Esophagus muscularis mucosa (tissue), 4 donors: ENCODE measurements around the gene NTRK2.

Source experiments
- CTCF ChIP-seq, 3 experiments: fragments of 200-600 bp in 2 of 3; fragments of 450-650 bp in 1 of 3; sonication (generic) in 2 of 3; IDR thresholded peaks; one replicate each; pipeline ENCODE4 v1.5.1; 2017 to 2019; ENCODE audit warnings: antibody characterized with exemption in 3 of 3, mild to moderate bottlenecking in 2 of 3, moderate library complexity in 1 of 3
- EP300 ChIP-seq: sonication (generic); formaldehyde crosslinking; IDR thresholded peaks from one replicate; pipeline ENCODE4 v1.6.1; 2017; ENCODE audit warnings: antibody characterized with exemption
- POLR2A ChIP-seq: fragments of 450-650 bp; IDR thresholded peaks from one replicate; pipeline ENCODE4 v1.6.1; 2017; ENCODE audit warnings: antibody characterized with exemption, moderate library complexity, mild to moderate bottlenecking, low read depth
- POLR2AphosphoS5 ChIP-seq, 2 donors: sonication (generic); formaldehyde crosslinking; IDR thresholded peaks; one replicate each; pipeline ENCODE4 v1.6.1; 2017; ENCODE audit warnings: antibody characterized with exemption in 2 of 2

GRCh38 chr9:84959339-84959738, 289.8 kb downstream of the NTRK2 start:
- TF ChIP-seq EP300 = no peak
- no peak for TF ChIP-seq CTCF (IDR thresholded peaks at IDR 0.05)
- no peak for TF ChIP-seq POLR2A
- TF ChIP-seq POLR2AphosphoS5 (IDR thresholded peaks at IDR 0.05) = no peak
